K562 (cell line): ENCODE data around the gene USP28. TPM values are rescaled to one million over a fixed set of nuclear protein-coding genes. Genes with fewer than 3 reads are reported as not detected.

Experiments
- C11orf30 ChIP-seq: fragments of 450-650 bp; IDR thresholded peaks from 2 replicates; pipeline ENCODE4 v1.6.1; 2016; ENCODE audit warnings: low read depth, mild to moderate bottlenecking
- DPF2 ChIP-seq: fragments of 450-650 bp; IDR thresholded peaks from 2 replicates; pipeline ENCODE4 v1.6.1; 2016
- GATA2 ChIP-seq: sonication (generic); formaldehyde crosslinking; IDR thresholded peaks from 2 replicates; pipeline ENCODE4 v1.4.0; 2020; ENCODE audit warnings: mild to moderate bottlenecking, missing genetic modification reagents
- HMBOX1 ChIP-seq: sonication (generic); IDR thresholded peaks from 2 replicates; pipeline ENCODE4 v1.6.1; 2016
- HSF4 ChIP-seq: fragments of 250-450 bp; sonication (Bioruptor Pico); IDR thresholded peaks from 2 replicates; pipeline ENCODE4 v2.1.2; 2022; ENCODE audit warnings: mild to moderate bottlenecking, moderate library complexity, borderline replicate concordance
- MLLT1 ChIP-seq, 2 experiments: fragments of 450-650 bp; IDR thresholded peaks; 2 replicates each; pipeline ENCODE4 v1.6.1; 2016
- NR4A1 ChIP-seq, 2 experiments: fragments of 250-450 bp in 1 of 2; fragments of 450-650 bp in 1 of 2; sonication (Bioruptor Pico) in 1 of 2; IDR thresholded peaks; 2 replicates each; pipeline versions ENCODE4 v1.4.0 to v1.6.1; 2016 to 2020; ENCODE audit warnings: mild to moderate bottlenecking in 2 of 2, missing compliant biosample characterization in 1 of 2, missing genetic modification characterization in 1 of 2, moderate library complexity in 1 of 2
- RBM14 ChIP-seq: fragments of 200-400 bp; formaldehyde crosslinking; IDR thresholded peaks from 2 replicates; pipeline ENCODE4 v1.6.1; 2018; ENCODE audit warnings: low read depth, mild to moderate bottlenecking, low read length, moderate library complexity, borderline replicate concordance; ENCODE audit not compliant: insufficient read depth
- TAL1 ChIP-seq: fragments of 450-650 bp; IDR thresholded peaks from 2 replicates; pipeline ENCODE4 v1.6.1; 2016; ENCODE audit warnings: mild to moderate bottlenecking
- TFAM ChIP-seq: fragments of 250-450 bp; sonication (Bioruptor Pico); conservative IDR thresholded peaks from 2 replicates; pipeline ENCODE4 v1.5.0; 2021; ENCODE audit warnings: mild to moderate bottlenecking, moderate library complexity
- ZBTB9 ChIP-seq: fragments of 450-650 bp; formaldehyde crosslinking; IDR thresholded peaks from 2 replicates; pipeline ENCODE4 v1.4.0; 2020; ENCODE audit warnings: mild to moderate bottlenecking, moderate library complexity
- ZFP30 ChIP-seq: fragments of 250-450 bp; sonication (Bioruptor Pico); IDR thresholded peaks from 2 replicates; pipeline ENCODE4 v1.8.0; 2022; ENCODE audit warnings: moderate library complexity, mild to moderate bottlenecking, inconsistent platforms, borderline replicate concordance
- ZFP36 ChIP-seq: fragments of 150-350 bp; IDR thresholded peaks from 2 replicates; pipeline ENCODE4 v1.6.1; 2018; ENCODE audit warnings: low read length, low read depth; ENCODE audit not compliant: partially characterized antibody
- ZNF253 ChIP-seq: fragments of 250-450 bp; sonication (Bioruptor Pico); conservative IDR thresholded peaks from 2 replicates; pipeline ENCODE4 v1.6.1; 2021; ENCODE audit warnings: mild to moderate bottlenecking
- ZNF354B ChIP-seq: fragments of 250-450 bp; sonication (Bioruptor Pico); IDR thresholded peaks from 2 replicates; pipeline ENCODE4 v1.4.0; 2020
- ZNF445 ChIP-seq: fragments of 250-450 bp; sonication (Bioruptor Pico); IDR thresholded peaks from 2 replicates; pipeline ENCODE4 v1.4.0; 2020; ENCODE audit warnings: low read depth, mild to moderate bottlenecking, moderate library complexity
- ZNF655 ChIP-seq: fragments of 250-450 bp; sonication (Bioruptor Pico); IDR thresholded peaks from 2 replicates; pipeline ENCODE4 v1.5.0; 2021
- polyA plus RNA-seq, 8 experiments: library from polyadenylated mRNA; depleted of rRNA in 4 of 8; stranded (reverse) in 5 of 8; unstranded in 3 of 8; fragments of >200 nt; fragmentation: Nextera tagmentation in 2 of 8; fragmentation: Illumina TruSeq in 1 of 8; extraction: Ambion mirVana in 2 of 8; extraction: Trizol in 1 of 8; gene quantifications; 2 replicates each; pipeline versions ENCODE4 v1.2.1 to v1.2.3, GENCODE V29; 2011 to 2014; ENCODE audit warnings: inconsistent platforms in 1 of 8, missing spikeins in 1 of 8
- total RNA-seq, 7 experiments: library from RNA; depleted of rRNA in 6 of 7; stranded (reverse); fragments of >200 nt in 6 of 7; fragmentation: Illumina TruSeq in 2 of 7; extraction: Trizol in 2 of 7; gene quantifications; 2 replicates each; pipeline versions ENCODE4 v1.2.1 to v1.2.3, GENCODE V29; 2011 to 2021; ENCODE audit warnings: low replicate concordance in 1 of 7
- TF ChIP-seq, protein P1 (sequence below), 3 experiments: fragments of 200-800 bp in 1 of 3; sonication (Bioruptor generic) in 1 of 3; sonication (generic) in 1 of 3; formaldehyde crosslinking in 1 of 3; IDR thresholded peaks; 2 replicates each; pipeline versions ENCODE4 v1.6.1 to v1.8.0; 2016 to 2022; ENCODE audit warnings: mild to moderate bottlenecking in 2 of 3, missing compliant biosample characterization in 2 of 3, missing genetic modification characterization in 2 of 3, missing genetic modification reagents in 1 of 3
- TF ChIP-seq, protein P2 (sequence below): fragments of 450-650 bp; formaldehyde crosslinking; IDR thresholded peaks from 2 replicates; pipeline ENCODE4 v1.4.0; 2020; ENCODE audit warnings: mild to moderate bottlenecking, mixed read lengths

The USP28 gene
- total and polyA plus RNA-seq, 9 of the 15 experiments (the other 6 are each of a cell fraction or from before 2014, with no cell fraction given), result 3.7 to 42.7 (median 20.3) TPM

- TF ChIP-seq ZNF655 (CRISPR knock-in tag), result no peak
- no peak for TF ChIP-seq ZNF253
- no peak for TF ChIP-seq ZBTB9 (CRISPR knock-in tag)
- TF ChIP-seq ZFP30 (CRISPR knock-in tag), result no peak
- TF ChIP-seq TFAM (CRISPR knock-in tag), result no peak
- 0 out of 2 replicates have a peak, but pooled peaks have one; percentile 53 for TF ChIP-seq ZNF354B
- TF ChIP-seq RBM14, result no peak
- TF ChIP-seq ZFP36, result peak; percentile 2
- TF ChIP-seq DPF2, result no peak
- no peak for TF ChIP-seq NR4A1 (CRISPR knock-in tag; IDR thresholded peaks at IDR 0.05)
- peak; percentile 46; the same call in 1 of the 2 replicates for TF ChIP-seq NR4A1 (tag; IDR thresholded peaks at IDR 0.05)
- TF ChIP-seq TAL1, result no peak
- TF ChIP-seq GATA2, result no peak
- TF ChIP-seq, protein P1, sequence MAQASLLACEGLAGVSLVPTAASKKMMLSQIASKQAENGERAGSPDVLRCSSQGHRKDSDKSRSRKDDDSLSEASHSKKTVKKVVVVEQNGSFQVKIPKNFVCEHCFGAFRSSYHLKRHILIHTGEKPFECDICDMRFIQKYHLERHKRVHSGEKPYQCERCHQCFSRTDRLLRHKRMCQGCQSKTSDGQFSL (CRISPR knock-in tag; IDR thresholded peaks at IDR 0.05), result no peak
- TF ChIP-seq, protein P1 (tag; IDR thresholded peaks at IDR 0.05), result no peak
- no peak for TF ChIP-seq MLLT1 (IDR thresholded peaks at IDR 0.05)
- peak; percentile 65 for TF ChIP-seq C11orf30
- no peak for TF ChIP-seq HSF4 (CRISPR knock-in tag)
- TF ChIP-seq HMBOX1, result no peak
- TF ChIP-seq ZNF445 (CRISPR knock-in tag), result no peak
- TF ChIP-seq, protein P2, sequence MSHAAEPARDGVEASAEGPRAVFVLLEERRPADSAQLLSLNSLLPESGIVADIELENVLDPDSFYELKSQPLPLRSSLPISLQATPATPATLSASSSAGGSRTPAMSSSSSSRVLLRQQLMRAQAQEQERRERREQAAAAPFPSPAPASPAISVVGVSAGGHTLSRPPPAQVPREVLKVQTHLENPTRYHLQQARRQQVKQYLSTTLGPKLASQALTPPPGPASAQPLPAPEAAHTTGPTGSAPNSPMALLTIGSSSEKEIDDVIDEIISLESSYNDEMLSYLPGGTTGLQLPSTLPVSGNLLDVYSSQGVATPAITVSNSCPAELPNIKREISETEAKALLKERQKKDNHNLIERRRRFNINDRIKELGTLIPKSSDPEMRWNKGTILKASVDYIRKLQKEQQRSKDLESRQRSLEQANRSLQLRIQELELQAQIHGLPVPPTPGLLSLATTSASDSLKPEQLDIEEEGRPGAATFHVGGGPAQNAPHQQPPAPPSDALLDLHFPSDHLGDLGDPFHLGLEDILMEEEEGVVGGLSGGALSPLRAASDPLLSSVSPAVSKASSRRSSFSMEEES (CRISPR knock-in tag), result no peak
Measured at GRCh38 chr11:113773416-113774173, 101.8 kb downstream of the USP28 start, which contains the start of gene ZW10 (continued).
